Ramos (cell line): Measurements from ENCODE around the gene RASGRP2.

ENCODE experiments used
- in situ Hi-C: fragments of 300-500 bp; cut with MboI; formaldehyde crosslinking; loops from one replicate; pipeline ENCODE4 v1.14.3; 2022; ENCODE audit warnings: low sequenced_read_pairs; ENCODE audit not compliant: unreplicated experiment

Gene RASGRP2

GRCh38 chr11:64681171-64681570, 62.8 kb downstream of the RASGRP2 start:
- in situ Hi-C loops, result no loop called here

- in situ Hi-C loops, result no loop called here
These were observed 64.1 kb downstream of the RASGRP2 start for GRCh38 chr11:64679846-64680245.

GRCh38 chr11:64677441-64678023, 66.4 kb downstream of the RASGRP2 start:
- in situ Hi-C loops, result no loop called here
